Activated CD4-positive, alpha-beta T cell treated with anti-CD3 and anti-CD28 coated beads, Interleukin-2, amount 10 ng/mL, durations not matched to agents 7 days and 5 days (primary cell): ENCODE results near the gene RRBP1. TPM values are rescaled to one million over a fixed set of nuclear protein-coding genes. Genes with fewer than 3 reads are reported as not detected.
"Not testable (repeated sequence)": the region's sequence is repeated elsewhere in the genome, so short reads cannot be mapped to it uniquely, and the experiment has no call there.

Experiments
- CTCF ChIA-PET: fragments of 350-600 bp; sonication (Branson Sonifier 250); formaldehyde crosslinking; loops from one replicate; lab custom pipeline; 2021; ENCODE audit warnings: antibody characterized with exemption; lab: Charles Lee
- POLR2A ChIA-PET: fragments of 350-600 bp; sonication (Branson Sonifier 250); formaldehyde crosslinking; loops from one replicate; lab custom pipeline; 2021; ENCODE audit warnings: antibody characterized with exemption; lab: Charles Lee
- DNase-seq: peaks from one replicate; pipeline ENCODE4 v3.0.0-alpha.2; 2020
- H3K27ac Mint-ChIP-seq: one replicate; pipeline ENCODE4 v1.8.0; 2021; ENCODE audit warnings: mild to moderate bottlenecking, moderate library complexity, mixed read lengths
- H3K27me3 Mint-ChIP-seq: one replicate; pipeline ENCODE4 v1.8.0; 2021; ENCODE audit warnings: mixed read lengths
- H3K36me3 Mint-ChIP-seq: one replicate; pipeline ENCODE4 v1.8.0; 2021; ENCODE audit warnings: low read depth, mixed read lengths
- H3K4me1 Mint-ChIP-seq: one replicate; pipeline ENCODE4 v1.8.0; 2021; ENCODE audit warnings: mixed read lengths
- H3K4me3 Mint-ChIP-seq: one replicate; pipeline ENCODE4 v1.8.0; 2021; ENCODE audit warnings: mild to moderate bottlenecking, moderate library complexity, mixed read lengths
- H3K9me3 Mint-ChIP-seq: one replicate; pipeline ENCODE4 v1.8.0; 2021; ENCODE audit warnings: mixed read lengths
- total RNA-seq, 2 experiments: library from RNA; stranded (reverse); gene quantifications; one replicate each; pipeline ENCODE4 v1.2.3, GENCODE V29; 2021

The RRBP1 gene
- total RNA-seq, 2 experiments from 2014 or later: 50.8 to 52.1 TPM

DNA sequence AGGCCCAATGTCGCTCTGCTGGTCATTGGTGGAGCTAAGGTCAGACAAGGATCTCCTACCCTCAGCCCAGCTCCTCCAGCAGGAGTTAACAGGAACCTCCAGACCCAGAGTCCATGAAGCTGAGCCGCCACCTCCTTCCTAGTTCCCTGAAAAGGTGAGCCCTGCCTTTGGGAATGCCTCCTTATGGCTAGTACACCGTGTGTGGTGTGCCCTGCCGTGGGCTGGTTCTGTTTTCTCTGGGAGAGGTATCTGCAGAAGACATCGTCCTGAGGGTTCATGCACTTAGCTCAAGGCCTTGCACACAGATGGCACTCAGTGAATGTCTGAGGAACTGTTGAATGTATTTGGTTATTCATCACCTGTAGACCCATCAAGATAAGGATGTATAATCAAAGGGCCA is 33.0 kb upstream of the RRBP1 start:
- H3K4me1 Mint-ChIP-seq: no peaks in the 10 kb centered on the region
- no peak for DNase-seq
- CTCF ChIA-PET: interaction anchor here (1.0 kb wide), 1 partner anchor 35 kb away, joined by 3 read pairs; no protein-coding TSS in a partner anchor
- peaks cover 4% of the 10 kb centered on the region for H3K27me3 Mint-ChIP-seq
- POLR2A ChIA-PET: no interaction called here
- no peak overlapping the region for H3K4me3 Mint-ChIP-seq
- no peaks in the 10 kb centered on the region for H3K9me3 Mint-ChIP-seq
- no peak overlapping the region for H3K27ac Mint-ChIP-seq
- H3K36me3 Mint-ChIP-seq: no peaks in the 10 kb centered on the region

DNA sequence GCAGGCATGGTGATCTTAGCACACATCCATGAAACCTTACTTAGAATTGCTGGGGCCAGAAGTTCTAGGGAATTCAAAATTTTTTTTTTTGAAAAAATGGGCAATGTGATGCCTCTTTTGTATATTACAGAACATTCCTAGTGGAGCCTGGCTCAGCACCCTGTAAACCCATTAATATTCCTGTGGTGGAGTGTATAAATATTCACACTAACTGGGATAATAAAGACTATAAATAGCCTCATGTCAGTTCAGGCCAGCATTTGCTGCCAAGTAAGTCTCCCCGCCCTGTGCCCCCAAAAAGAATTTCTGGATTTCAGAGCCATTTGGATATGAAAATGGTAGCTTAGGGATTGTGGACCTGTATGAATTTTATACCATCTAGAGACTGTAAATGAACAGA is 32.6 kb upstream of the RRBP1 start:
- DNase-seq: no peak
- Mint-ChIP-seq H3K4me3 (no peak overlapping the region), H3K36me3 (no peaks in the 10 kb centered on the region), H3K27me3 (peaks cover 4% of the 10 kb centered on the region), H3K9me3 (no peaks in the 10 kb centered on the region), H3K27ac (no peak overlapping the region), H3K4me1 (no peaks in the 10 kb centered on the region)
- CTCF ChIA-PET: interaction anchor here (1.0 kb wide), 1 partner anchor 35 kb away, joined by 3 read pairs; no protein-coding TSS in a partner anchor
- POLR2A ChIA-PET: no interaction called here

DNA sequence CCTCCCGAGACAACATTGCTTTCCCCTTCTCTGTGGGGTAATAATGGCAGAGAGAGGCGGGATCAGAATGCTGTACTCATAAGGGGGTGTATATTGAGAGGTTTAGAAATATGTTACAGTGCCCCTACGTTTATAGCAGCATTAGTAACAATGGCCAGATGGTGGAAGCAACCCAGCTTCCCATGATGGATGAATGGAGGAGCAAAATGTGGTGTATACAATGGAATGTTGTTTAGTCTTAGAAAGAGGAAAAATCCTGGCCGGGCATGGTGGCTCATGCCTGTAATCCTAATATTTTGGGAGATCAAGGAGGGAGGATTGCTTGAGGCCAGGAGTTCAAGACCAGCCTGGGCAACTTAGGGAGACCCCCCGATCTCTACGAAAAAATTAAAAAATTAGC is 30.7 kb upstream of the RRBP1 start:
- ChIA-PET CTCF (interaction anchor here (1.3 kb wide), 1 partner anchor 31 kb away, joined by 3 read pairs; the partner anchor contains the start of gene RRBP1), POLR2A (no interaction called here)

DNA sequence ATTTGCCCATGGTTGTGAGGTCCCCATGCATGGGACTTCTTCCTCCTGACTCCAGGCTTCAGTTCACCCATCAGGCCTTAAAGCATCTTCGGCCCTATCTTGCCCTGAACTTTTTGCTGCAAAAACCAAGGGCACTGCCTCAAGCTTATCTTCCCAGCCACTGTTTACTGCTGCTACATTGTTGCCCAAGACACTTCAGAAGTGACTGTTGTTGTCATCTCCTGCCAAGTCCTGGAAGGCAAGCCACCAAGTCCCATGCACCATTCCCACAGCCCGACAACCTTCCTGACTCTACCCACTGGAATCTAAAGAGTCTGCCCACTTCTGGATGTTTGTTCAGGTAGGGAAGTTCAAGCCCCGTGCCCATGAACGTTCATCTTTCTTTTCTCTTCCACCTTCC is 30.2 kb upstream of the RRBP1 start:
- CTCF ChIA-PET: interaction anchor here (1.3 kb wide), 1 partner anchor 30 kb away, joined by 3 read pairs; the partner anchor contains the start of gene RRBP1

More for the DNA sequence above, 30.7 kb upstream of the RRBP1 start:
- H3K4me3 Mint-ChIP-seq: no peak overlapping the region
- no peak for DNase-seq
- H3K4me1 Mint-ChIP-seq: no peaks in the 10 kb centered on the region
- no peaks in the 10 kb centered on the region for H3K9me3 Mint-ChIP-seq
- H3K27ac Mint-ChIP-seq: no peak overlapping the region
- H3K36me3 Mint-ChIP-seq: no peaks in the 10 kb centered on the region
- H3K27me3 Mint-ChIP-seq: no peaks in the 10 kb centered on the region

DNA sequence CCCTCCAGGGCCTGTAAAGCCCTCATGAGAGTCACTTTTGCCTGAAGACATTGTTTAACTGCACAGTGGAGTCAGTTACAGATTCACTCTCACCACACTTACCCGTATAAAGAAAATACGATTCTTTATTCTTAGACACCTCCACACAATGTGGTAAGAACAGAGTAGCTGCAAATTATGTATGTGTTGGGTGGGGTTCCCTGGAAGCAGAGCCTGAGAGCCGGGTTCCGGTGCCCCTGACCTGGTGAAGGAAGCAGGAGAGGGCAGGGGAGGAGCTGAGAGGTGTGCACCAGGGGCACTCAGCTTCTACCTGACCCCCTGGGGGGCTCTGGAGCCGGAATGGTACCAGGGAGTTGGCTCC is 29.2 kb upstream of the RRBP1 start:
- Mint-ChIP-seq H3K4me1 (no peaks in the 10 kb centered on the region), H3K9me3 (no peaks in the 10 kb centered on the region), H3K27ac (peak overlapping the region; percentile 77), H3K4me3 (no peak overlapping the region), H3K27me3 (no peaks in the 10 kb centered on the region), H3K36me3 (no peaks in the 10 kb centered on the region)
- DNase-seq: no peak
- POLR2A ChIA-PET: no interaction called here
- CTCF ChIA-PET: interaction anchor here (1.0 to 1.3 kb wide), 2 partner anchors 18 to 306 kb away, joined by 3 to 4 read pairs; no protein-coding TSS in a partner anchor

More for the DNA sequence above, 30.2 kb upstream of the RRBP1 start:
- Mint-ChIP-seq H3K4me1 (no peaks in the 10 kb centered on the region), H3K36me3 (no peaks in the 10 kb centered on the region), H3K4me3 (no peak overlapping the region), H3K27ac (no peak overlapping the region), H3K27me3 (no peaks in the 10 kb centered on the region), H3K9me3 (no peaks in the 10 kb centered on the region)
- no peak for DNase-seq
- POLR2A ChIA-PET: no interaction called here

DNA sequence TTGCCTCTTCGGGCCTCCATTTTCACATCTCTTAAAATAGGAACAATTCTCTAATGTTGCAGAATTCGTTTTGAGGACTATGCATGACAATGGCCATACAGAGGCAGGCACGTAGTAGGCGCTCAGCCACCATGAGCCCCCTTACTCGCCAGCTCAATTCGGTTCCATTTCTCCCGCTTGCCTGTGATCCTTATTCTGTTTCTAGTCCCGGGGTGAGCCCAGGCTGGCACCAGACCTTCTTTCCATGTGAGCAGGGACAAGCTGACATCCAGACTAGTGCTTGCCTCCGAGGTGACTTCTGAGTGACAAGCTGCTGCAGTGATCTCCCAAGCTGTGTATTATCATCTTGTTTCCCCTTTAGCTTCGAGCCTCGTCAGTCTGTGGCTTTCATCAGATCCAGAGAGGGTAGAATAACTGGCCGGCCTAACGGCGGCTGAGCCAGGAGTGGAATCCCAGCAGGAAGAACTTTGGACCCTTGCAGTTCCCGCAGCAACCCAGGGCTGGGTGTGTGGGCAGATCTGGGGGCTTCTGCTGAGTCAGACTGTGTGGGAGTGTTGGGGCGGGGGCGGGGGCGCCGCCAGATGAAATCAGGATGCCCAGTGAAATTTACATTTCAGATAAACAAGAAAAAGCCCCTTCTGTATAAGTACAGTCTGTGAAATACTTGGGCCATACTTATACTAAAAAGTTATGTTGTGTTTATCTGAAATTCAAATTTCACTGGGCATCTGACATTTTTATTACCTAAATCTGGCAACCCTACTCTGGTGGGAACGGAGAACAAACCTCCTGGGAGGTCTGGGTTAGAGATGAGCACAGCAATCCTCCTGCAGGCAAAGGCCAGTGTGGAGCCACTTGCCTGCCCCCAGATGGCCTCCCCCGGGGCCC is 28.6 kb upstream of the RRBP1 start:
- H3K9me3 Mint-ChIP-seq: no peaks in the 10 kb centered on the region
- H3K27ac Mint-ChIP-seq: no peak overlapping the region
- ChIA-PET POLR2A (no interaction called here), CTCF (interaction anchor here (1.0 to 1.3 kb wide), 2 partner anchors 18 to 307 kb away, joined by 3 to 4 read pairs; no protein-coding TSS in a partner anchor)
- no peak for DNase-seq
- no peaks in the 10 kb centered on the region for H3K4me1 Mint-ChIP-seq
- H3K4me3 Mint-ChIP-seq: no peak overlapping the region
- no peaks in the 10 kb centered on the region for H3K27me3 Mint-ChIP-seq
- H3K36me3 Mint-ChIP-seq: no peaks in the 10 kb centered on the region

DNA sequence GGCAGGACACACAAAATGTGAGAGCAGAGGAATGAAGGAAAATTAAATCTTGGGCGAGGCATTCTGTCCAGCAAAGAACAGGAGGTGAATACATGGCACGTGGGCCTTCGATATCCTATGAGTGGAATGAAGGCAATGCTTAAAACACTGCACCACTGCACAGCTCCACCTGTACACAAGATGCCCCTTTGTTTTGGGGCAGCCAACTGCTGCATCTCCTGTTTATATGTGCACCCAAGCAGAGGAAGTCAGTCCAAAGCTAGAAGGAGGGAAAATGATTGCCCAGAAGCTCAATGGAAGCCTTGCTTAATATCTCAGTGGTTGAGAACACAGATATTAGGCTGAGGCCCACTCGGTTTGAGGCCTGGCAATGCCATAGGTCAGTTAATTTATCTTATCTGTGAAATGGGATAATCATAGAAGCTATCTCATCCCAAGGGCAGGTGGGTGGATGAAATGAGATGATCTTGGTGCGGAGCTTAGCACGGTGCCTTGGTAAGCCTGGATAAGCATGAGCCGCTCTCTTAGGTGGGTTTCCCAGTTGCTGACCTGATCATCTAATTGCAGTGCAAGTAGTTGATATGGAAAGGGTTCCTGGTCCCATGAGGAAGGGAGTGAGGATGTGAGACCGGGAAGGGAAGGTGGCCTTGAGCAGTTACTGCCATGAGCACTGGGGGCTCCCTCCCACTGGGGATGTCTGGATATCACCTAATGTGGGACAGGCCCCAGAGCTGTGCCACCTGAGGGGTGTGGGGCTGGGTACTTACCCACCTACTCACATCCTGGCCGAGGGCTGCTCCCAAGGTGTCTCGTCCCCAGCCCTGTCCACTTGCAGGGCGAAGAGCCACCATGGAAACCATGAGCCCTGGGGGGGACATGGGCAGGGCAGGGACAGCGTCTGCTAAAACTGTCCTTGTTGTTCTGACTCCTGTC is 27.6 kb upstream of the RRBP1 start:
- CTCF ChIA-PET: interaction anchor here (1.2 to 1.3 kb wide), 2 partner anchors 18 to 19 kb away, joined by 3 read pairs; no protein-coding TSS in a partner anchor
- H3K9me3 Mint-ChIP-seq: no peaks in the 10 kb centered on the region
- H3K4me1 Mint-ChIP-seq: no peaks in the 10 kb centered on the region
- no peak overlapping the region for H3K4me3 Mint-ChIP-seq
- POLR2A ChIA-PET: no interaction called here
- no peak overlapping the region for H3K27ac Mint-ChIP-seq
- DNase-seq: no peak
- no peaks in the 10 kb centered on the region for H3K27me3 Mint-ChIP-seq
- no peaks in the 10 kb centered on the region for H3K36me3 Mint-ChIP-seq

DNA sequence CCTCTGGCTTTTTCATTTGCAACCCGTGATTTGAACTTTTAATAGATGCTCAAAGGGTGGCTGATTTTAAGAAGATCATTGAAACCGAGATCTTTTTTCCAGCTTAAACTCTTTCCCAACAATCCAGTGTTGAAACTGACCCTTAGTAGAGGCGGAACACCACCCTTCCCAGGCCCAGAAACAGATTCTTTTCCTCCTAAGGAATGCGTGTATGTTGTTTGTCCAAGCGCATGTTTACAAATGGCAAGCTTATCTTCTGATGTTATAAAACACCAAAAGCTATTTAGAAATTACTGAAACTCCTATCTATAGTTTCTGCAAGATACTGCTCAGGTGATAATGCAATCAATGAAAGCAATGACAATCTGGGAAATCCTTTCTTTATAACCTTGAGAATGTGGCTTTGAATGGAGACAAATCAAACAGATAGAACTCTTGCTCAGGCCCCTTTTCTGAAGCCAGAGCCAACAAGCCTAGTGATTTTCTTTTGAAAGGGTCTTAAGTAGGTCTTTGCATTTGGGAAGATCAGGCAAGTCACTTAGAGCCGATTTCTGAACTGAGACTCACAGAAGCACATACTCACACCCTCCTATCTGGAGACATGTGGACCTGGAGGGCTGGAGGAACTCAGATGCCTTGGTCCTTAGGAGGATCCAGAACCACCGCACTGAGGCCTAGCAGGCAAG is 26.8 kb upstream of the RRBP1 start:
- no peak for DNase-seq
- H3K27me3 Mint-ChIP-seq: no peaks in the 10 kb centered on the region
- H3K9me3 Mint-ChIP-seq: no peaks in the 10 kb centered on the region
- H3K4me1 Mint-ChIP-seq: no peaks in the 10 kb centered on the region
- H3K36me3 Mint-ChIP-seq: no peaks in the 10 kb centered on the region
- no peak overlapping the region for H3K27ac Mint-ChIP-seq
- H3K4me3 Mint-ChIP-seq: no peak overlapping the region
- CTCF ChIA-PET: interaction anchor here (1.2 kb wide), 1 partner anchor 17 kb away, joined by 3 read pairs; no protein-coding TSS in a partner anchor
- POLR2A ChIA-PET: no interaction called here

DNA sequence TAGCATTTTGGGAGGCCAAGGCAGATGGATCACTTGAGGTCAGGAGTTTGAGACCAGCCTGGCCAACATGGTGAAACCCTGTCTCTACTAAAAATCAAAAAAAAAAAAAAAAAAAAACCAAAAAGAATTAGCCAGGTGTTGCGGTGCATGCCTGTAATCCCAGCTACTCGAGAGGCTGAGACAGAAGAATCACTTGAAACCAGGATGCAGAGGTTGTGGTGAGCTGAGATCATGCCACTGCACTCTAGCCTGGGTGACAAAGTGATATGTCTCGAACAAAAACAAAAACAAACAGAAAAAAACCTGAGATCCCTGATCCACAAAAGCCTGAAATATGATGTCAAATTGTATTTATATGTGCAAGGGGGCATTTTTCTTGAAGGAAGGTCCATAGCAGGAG is 25.9 kb upstream of the RRBP1 start:
- H3K27me3 Mint-ChIP-seq, H3K4me3 Mint-ChIP-seq, DNase-seq, H3K9me3 Mint-ChIP-seq, POLR2A ChIA-PET, H3K36me3 Mint-ChIP-seq, H3K4me1 Mint-ChIP-seq, H3K27ac Mint-ChIP-seq: not testable (repeated sequence)
- CTCF ChIA-PET: interaction anchor here (0.7 kb wide), 1 partner anchor 10 kb away, joined by 3 read pairs; no protein-coding TSS in a partner anchor

DNA sequence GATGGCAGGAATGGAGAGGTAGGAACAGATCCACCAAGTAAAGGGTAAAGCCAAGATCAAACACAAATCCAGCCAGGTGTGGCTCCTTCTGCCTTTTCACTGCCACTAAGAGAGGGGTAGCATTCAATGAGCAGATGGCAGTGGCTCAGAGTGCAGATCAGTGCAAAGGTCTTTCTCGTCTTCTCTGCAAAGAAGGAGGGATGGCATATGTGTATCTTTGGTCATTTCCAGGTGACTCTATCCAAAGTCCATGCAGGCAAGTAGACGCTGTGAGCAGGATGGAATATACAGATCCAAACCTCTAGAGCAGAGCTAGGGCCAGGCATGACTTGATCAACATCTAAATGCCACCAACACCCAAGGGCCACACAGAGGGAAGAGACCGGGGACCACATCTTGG is 24.6 kb upstream of the RRBP1 start:
- no peak overlapping the region for H3K27ac Mint-ChIP-seq
- DNase-seq: no peak
- H3K36me3 Mint-ChIP-seq: no peaks in the 10 kb centered on the region
- H3K27me3 Mint-ChIP-seq: no peaks in the 10 kb centered on the region
- POLR2A ChIA-PET: no interaction called here
- CTCF ChIA-PET: interaction anchor here (0.6 kb wide), 1 partner anchor 227 kb away, joined by 3 read pairs; no protein-coding TSS in a partner anchor
- H3K4me3 Mint-ChIP-seq: no peak overlapping the region
- H3K9me3 Mint-ChIP-seq: no peaks in the 10 kb centered on the region
- no peaks in the 10 kb centered on the region for H3K4me1 Mint-ChIP-seq

DNA sequence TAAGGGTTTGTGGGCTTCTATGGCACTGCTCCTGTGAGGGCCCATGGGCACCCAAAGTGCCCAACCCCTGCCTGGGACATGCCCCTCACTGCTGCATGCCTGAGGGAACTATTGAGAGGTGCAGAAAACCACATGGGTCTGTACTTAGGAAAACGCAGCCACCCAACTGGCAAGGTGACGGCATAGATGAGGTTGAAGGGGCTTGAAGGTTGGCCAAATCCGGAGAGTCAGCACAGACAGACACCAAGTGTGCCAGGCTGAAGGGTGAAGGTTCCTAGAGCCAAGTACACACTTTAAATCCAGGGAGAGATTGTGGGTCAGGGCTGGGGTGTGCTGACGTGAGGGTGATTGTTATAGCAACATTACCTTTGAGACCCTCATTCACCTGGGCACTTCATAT is 23.9 kb upstream of the RRBP1 start:
- ChIA-PET CTCF (interaction anchor here (0.6 kb wide), 1 partner anchor 226 kb away, joined by 3 read pairs; no protein-coding TSS in a partner anchor), POLR2A (no interaction called here)
- no peak for DNase-seq
- no peaks in the 10 kb centered on the region for H3K9me3 Mint-ChIP-seq
- H3K27me3 Mint-ChIP-seq: no peaks in the 10 kb centered on the region
- no peak overlapping the region for H3K4me3 Mint-ChIP-seq
- no peaks in the 10 kb centered on the region for H3K36me3 Mint-ChIP-seq
- H3K27ac Mint-ChIP-seq: no peak overlapping the region
- H3K4me1 Mint-ChIP-seq: no peaks in the 10 kb centered on the region
